Measurements from ENCODE around the gene LMF1. TPM values are rescaled to one million over a fixed set of nuclear protein-coding genes. Genes with fewer than 3 reads are reported as not detected.

LMF1 gene
- total and polyA plus RNA-seq, 9 of the 15 experiments (the other 6 are each of a cell fraction or from before 2014, with no cell fraction given): 0.11 to 1.6 (median 0.55) TPM; not detected in 1

DNA sequence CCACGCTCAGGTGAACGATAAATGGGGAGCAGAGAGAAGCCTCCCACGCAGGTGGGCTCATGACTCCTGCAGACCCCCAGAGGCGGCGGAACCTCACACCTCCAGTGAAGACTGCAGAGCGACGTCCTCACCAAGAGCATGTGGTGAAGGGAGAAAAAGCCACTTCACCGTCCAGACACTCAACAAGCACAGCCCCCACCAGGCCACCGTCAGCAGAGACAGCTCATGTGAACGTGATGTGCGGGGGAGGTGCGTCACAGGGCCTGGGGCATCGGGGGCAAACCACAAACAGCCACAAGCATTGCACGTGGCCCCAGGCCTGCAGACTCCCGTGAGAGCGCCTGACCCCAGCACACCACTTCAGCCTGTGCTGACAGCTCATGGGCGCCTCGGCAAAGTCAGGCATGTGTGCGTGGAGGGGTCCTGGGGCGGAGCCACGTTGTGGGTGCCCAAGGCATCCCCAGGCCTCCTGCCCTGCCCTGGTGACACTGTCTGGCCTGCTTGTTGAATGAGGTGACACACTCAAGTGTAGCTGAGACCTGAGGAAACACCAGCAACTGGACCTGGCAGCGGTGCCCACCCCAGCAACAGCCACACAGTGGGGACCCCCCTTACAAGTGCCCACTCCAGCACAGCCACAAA is 19.0 kb downstream of the LMF1 start (continued):
- TF ChIP-seq, protein P1, sequence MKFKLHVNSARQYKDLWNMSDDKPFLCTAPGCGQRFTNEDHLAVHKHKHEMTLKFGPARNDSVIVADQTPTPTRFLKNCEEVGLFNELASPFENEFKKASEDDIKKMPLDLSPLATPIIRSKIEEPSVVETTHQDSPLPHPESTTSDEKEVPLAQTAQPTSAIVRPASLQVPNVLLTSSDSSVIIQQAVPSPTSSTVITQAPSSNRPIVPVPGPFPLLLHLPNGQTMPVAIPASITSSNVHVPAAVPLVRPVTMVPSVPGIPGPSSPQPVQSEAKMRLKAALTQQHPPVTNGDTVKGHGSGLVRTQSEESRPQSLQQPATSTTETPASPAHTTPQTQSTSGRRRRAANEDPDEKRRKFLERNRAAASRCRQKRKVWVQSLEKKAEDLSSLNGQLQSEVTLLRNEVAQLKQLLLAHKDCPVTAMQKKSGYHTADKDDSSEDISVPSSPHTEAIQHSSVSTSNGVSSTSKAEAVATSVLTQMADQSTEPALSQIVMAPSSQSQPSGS (CRISPR knock-in tag; IDR thresholded peaks at IDR 0.05): peak; percentile 57; the same call in 1 of the 2 replicates
- peak; percentile 90 for TF ChIP-seq RERE (CRISPR knock-in tag; IDR thresholded peaks at IDR 0.05; ENCODE audit: borderline replicate concordance)
- TF ChIP-seq NCOR1 (IDR thresholded peaks at IDR 0.05): no peak
- no peak for TF ChIP-seq STAT5B (CRISPR knock-in tag; IDR thresholded peaks at IDR 0.05)
- no peak for TF ChIP-seq SMAD3 (CRISPR knock-in tag; conservative IDR thresholded peaks at IDR 0.05)
- TF ChIP-seq, protein P2, sequence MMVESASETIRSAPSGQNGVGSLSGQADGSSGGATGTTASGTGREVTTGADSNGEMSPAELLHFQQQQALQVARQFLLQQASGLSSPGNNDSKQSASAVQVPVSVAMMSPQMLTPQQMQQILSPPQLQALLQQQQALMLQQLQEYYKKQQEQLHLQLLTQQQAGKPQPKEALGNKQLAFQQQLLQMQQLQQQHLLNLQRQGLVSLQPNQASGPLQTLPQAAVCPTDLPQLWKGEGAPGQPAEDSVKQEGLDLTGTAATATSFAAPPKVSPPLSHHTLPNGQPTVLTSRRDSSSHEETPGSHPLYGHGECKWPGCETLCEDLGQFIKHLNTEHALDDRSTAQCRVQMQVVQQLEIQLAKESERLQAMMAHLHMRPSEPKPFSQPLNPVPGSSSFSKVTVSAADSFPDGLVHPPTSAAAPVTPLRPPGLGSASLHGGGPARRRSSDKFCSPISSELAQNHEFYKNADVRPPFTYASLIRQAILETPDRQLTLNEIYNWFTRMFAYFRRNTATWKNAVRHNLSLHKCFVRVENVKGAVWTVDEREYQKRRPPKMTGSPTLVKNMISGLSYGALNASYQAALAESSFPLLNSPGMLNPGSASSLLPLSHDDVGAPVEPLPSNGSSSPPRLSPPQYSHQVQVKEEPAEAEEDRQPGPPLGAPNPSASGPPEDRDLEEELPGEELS (CRISPR knock-in tag; IDR thresholded peaks at IDR 0.05; ENCODE audit: borderline replicate concordance): peak; percentile 81; the same call in 1 of the 2 replicates
- TF ChIP-seq GABPB2 (CRISPR knock-in tag; conservative IDR thresholded peaks at IDR 0.05): no peak
- no peak for TF ChIP-seq CREB5 (CRISPR knock-in tag; IDR thresholded peaks at IDR 0.05)
- TF ChIP-seq TEAD4 (IDR thresholded peaks at IDR 0.05; ENCODE audit: low read length): 0 out of 2 replicates have a peak, but pooled peaks have one; percentile 27
- no peak for TF ChIP-seq TEAD4 (CRISPR knock-in tag; IDR thresholded peaks at IDR 0.05; ENCODE audit: borderline replicate concordance)
- TF ChIP-seq HNRNPK (IDR thresholded peaks at IDR 0.05; ENCODE audit: low read depth, low read length, poor library complexity, severe bottlenecking): no peak
- TF ChIP-seq ZNF785 (CRISPR knock-in tag; IDR thresholded peaks at IDR 0.05): no peak
- no peak for TF ChIP-seq ASH1L (IDR thresholded peaks at IDR 0.05; ENCODE audit: borderline replicate concordance, low read depth, partially characterized antibody)
- no peak for TF ChIP-seq ZNF354B (CRISPR knock-in tag; IDR thresholded peaks at IDR 0.05)
- no peak for TF ChIP-seq ZNF24 (IDR thresholded peaks at IDR 0.05)
- TF ChIP-seq BRD4 (IDR thresholded peaks at IDR 0.05): no peak
- TF ChIP-seq POLR2AphosphoS5 (IDR thresholded peaks at IDR 0.05; ENCODE audit: control insufficient read depth, insufficient read depth, low read depth, low read length): no peak
- no peak for TF ChIP-seq BACH1 (tag; IDR thresholded peaks at IDR 0.05)

Measured in K562 (cell line).